Skeletal muscle satellite cell (primary cell): ENCODE data around the gene GJB4. TPM values are rescaled to one million over a fixed set of nuclear protein-coding genes. Genes with fewer than 3 reads are reported as not detected.

ENCODE experiments used
- H3K27me3 ChIP-seq: 2 replicates; pipeline ENCODE4 v1.7.0; 2013; ENCODE audit warnings: low read length; ENCODE audit not compliant: control insufficient read depth, insufficient read depth
- H3K36me3 ChIP-seq: 2 replicates; pipeline ENCODE4 v1.7.0; 2013; ENCODE audit warnings: mild to moderate bottlenecking, control low read depth, low read length; ENCODE audit not compliant: insufficient read depth
- H3K4me1 ChIP-seq: 2 replicates; pipeline ENCODE4 v1.7.0; 2013; ENCODE audit warnings: low read length; ENCODE audit not compliant: control insufficient read depth, insufficient read depth
- H3K4me2 ChIP-seq: 2 replicates; pipeline ENCODE4 v1.7.0; 2013; ENCODE audit warnings: mild to moderate bottlenecking, low read length
- H3K4me3 ChIP-seq: 2 replicates; pipeline ENCODE4 v1.7.0; 2013; ENCODE audit warnings: low read length
- H3K9ac ChIP-seq: 2 replicates; pipeline ENCODE4 v1.7.0; 2013; ENCODE audit warnings: mild to moderate bottlenecking, low read depth, low read length, moderate library complexity
- H3K9me3 ChIP-seq: replicated peaks from 2 replicates; pipeline ENCODE4 v1.7.0; 2013; ENCODE audit warnings: mild to moderate bottlenecking, control low read depth, low read length
- total RNA-seq: library from RNA; depleted of rRNA; stranded (reverse); fragments of >200 nt; gene quantifications from 2 replicates; pipeline ENCODE4 v1.2.3, GENCODE V29; 2012; rRNA removed

Gene GJB4
- total RNA-seq: not detected in 2 replicates

DNA sequence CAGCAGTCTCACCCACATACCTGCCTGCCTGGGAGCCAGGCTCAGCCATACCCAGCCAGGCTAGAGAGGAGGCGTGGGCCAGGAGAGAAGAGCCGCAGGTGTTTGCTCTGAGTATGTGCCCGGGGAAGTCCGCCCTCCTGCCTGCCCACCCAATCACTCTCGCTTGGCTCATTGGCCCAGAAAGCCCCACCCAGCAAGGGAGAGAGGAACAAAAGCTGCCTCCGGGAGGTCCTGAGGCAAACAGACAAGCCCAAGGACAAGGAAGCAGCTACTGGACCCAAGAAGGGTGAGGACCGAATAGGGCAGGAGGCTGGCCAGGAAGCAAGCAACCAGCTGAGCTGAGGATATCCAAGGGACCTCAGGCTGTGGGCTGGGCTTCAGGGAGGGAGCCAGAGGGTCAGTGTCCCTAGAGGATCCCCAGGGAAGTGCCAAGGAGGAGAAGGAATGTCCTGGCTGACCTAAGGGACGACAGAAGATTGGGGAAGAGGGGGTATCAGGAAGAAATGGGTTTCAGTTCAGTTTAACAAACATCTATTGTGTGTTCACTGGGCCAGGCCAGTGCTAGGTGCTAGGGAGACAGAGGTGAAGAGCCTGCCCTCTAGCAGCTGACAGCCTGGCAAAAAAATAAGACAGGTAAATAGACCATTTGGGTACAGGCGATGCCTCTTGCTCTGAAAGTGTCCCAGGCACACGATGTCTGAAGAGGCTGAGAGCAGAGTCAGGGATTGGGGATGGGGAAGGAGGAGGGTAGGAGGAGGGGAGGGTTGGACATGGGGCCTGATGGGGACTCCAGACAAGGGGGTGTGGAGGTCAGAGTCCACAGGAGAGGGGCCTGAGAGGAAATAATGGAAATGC lies at the start of gene GJB4:
Gene GJB4, plus strand, starts transcription at position 238 of the 855 bp plus-strand sequence. CDS start 1,515 bp downstream, outside the sequence.
- no peaks in the 10 kb centered on the region for H3K4me1 ChIP-seq
- H3K36me3 ChIP-seq: no peaks in the 10 kb centered on the region
- H3K4me3 ChIP-seq: no peak within 1 kb of the TSS
- no peak within 1 kb of the TSS for H3K4me2 ChIP-seq
- no peak within 1 kb of the TSS for H3K9ac ChIP-seq
- no peaks in the 10 kb centered on the region for H3K27me3 ChIP-seq
- no peaks in the 10 kb centered on the region for H3K9me3 ChIP-seq

DNA sequence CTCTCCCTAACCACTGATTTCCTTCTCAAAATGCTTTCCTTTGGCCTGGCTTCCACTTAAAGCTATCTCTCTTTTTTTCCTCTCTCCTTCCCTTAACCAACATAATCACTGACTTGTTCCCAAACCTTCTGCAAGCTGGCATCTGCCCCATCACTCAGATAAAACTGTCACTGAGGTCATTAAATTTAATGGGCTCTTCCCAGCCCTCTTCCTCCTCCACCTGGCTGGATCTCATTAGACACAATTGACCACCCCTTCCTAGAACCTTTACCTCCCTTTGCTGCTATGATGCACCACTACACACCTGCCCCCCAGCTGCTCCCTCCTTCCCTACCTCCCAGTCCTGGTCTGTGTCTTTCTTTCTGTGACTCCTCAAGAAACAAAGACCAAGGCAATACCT lies 48.7 kb upstream of the GJB4 start:
- no peak overlapping the region for H3K9ac ChIP-seq
- H3K9me3 ChIP-seq: no peaks in the 10 kb centered on the region
- H3K27me3 ChIP-seq: no peaks in the 10 kb centered on the region
- H3K4me1 ChIP-seq: no peaks in the 10 kb centered on the region
- H3K4me3 ChIP-seq: no peak overlapping the region
- no peaks in the 10 kb centered on the region for H3K36me3 ChIP-seq
- no peak overlapping the region for H3K4me2 ChIP-seq

DNA sequence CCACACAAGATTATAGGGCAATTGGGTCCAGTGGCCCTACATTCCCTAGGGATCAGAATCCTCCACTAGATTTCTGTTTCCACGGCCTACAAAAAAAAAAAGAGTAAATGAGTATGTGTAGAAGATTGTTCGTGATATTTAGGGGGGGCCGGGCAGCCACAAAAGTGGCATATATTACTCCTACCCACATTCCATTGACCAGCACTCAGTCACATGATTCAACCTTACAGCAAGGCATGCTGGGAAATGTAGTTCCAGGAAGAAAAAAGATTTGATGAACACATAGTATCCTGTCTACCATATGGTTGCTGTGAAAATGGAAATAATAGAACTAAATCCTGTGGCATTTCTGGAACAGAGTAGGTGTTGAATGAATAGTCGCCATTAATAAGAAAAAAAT lies 48.1 kb upstream of the GJB4 start:
- no peaks in the 10 kb centered on the region for H3K27me3 ChIP-seq
- no peak overlapping the region for H3K4me2 ChIP-seq
- no peak overlapping the region for H3K9ac ChIP-seq
- H3K4me1 ChIP-seq: no peaks in the 10 kb centered on the region
- no peaks in the 10 kb centered on the region for H3K36me3 ChIP-seq
- no peak overlapping the region for H3K4me3 ChIP-seq
- H3K9me3 ChIP-seq: no peaks in the 10 kb centered on the region

DNA sequence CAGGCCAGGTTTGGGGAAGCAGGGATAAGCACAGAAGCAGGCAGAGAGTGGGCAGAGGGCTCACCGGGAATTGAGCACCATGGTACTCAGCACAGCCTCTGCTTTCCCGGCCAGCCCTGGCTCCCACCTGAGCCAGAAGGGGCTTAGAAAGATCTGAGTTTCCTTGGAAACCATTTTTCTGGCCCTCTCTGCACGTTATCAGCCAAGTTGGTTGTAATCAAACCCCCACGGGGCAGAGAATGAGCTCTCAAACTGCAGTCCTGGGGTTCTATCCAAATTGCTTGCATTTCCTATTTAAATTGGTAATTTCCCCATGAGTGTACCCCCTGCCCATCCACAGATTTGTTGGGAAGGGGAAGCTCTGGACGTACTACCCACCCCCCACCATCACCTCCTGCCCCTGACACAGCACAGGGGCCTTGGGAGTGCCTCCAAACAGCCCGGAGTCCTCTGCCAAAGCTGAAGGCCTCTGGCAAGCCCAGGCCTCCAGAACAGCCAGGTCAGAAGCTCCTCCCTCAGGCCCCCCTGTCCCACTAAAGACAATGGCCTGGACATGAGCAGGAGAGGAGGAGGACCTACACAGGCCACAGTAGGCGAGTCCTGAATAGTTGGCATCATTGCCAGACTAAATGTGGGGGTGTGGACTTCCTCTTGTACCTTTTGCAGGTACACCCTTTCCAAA lies 47.4 kb upstream of the GJB4 start:
- H3K4me1 ChIP-seq: no peaks in the 10 kb centered on the region
- H3K36me3 ChIP-seq: no peaks in the 10 kb centered on the region
- H3K9ac ChIP-seq: no peak overlapping the region
- H3K4me2 ChIP-seq: no peak overlapping the region
- H3K9me3 ChIP-seq: no peaks in the 10 kb centered on the region
- H3K4me3 ChIP-seq: no peak overlapping the region
- no peaks in the 10 kb centered on the region for H3K27me3 ChIP-seq

DNA sequence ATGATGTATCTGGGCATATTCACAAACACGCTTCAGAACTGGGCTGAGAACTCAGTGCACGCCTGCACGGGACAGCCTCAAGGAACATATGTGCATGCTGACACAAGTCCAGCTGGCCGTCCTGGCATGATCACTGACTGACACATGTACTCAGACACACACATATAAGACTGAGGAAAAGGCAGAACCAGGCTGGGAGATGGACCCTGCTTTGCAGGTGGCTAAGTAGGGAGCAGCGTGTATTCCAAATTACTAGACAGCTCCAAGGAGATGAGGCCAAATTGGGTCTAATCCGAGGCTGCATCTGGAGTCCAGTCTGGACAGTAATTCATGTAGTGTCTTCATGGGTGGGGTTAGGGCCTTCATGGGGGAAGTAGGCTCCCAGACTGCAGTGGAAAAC lies 46.1 kb upstream of the GJB4 start:
- H3K9ac ChIP-seq: no peak overlapping the region
- H3K4me3 ChIP-seq: no peak overlapping the region
- H3K27me3 ChIP-seq: no peaks in the 10 kb centered on the region
- H3K4me1 ChIP-seq: no peaks in the 10 kb centered on the region
- no peak overlapping the region for H3K4me2 ChIP-seq
- no peaks in the 10 kb centered on the region for H3K36me3 ChIP-seq
- no peaks in the 10 kb centered on the region for H3K9me3 ChIP-seq

DNA sequence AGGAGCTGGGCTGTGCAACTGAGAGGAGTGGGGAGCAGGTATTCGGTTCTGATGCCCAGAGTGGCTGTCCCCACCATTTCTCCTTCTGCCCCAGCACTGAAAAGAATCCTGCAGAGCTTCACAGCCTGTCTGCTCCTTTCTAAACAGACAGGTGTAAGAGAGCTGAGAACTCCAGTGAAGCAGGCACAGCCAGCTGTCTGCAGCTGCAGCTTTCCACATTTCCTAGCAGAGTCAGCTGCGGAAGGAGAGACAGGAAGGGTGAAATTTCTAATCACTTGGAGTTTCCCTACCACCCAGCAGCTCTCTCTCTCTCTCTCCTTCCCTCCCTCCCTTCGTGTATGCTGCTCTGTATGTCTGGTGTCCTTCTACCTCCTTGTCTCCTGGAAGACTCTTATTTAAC lies 45.2 kb upstream of the GJB4 start:
- H3K36me3 ChIP-seq: no peaks in the 10 kb centered on the region
- no peaks in the 10 kb centered on the region for H3K27me3 ChIP-seq
- H3K4me3 ChIP-seq: no peak overlapping the region
- H3K9me3 ChIP-seq: no peaks in the 10 kb centered on the region
- H3K4me2 ChIP-seq: no peak overlapping the region
- H3K4me1 ChIP-seq: no peaks in the 10 kb centered on the region
- H3K9ac ChIP-seq: no peak overlapping the region

DNA sequence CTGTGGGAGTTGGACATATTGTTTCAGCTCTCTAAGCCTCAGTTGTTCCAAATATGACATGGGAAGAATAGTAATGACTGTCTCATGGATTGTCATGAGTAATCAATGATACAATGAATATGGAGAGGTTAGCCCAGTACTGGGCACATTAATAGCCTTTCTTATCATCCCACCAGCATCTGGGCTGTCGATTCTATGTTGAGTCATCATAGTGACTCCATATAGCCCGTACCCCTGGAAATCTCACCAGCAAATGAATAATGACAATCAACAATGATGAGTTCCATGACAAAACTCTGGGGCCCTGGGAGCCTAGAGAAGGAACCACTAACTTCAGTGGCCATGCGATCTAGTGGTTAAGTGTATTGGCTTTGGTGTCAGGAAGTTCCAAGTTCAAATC lies 44.4 kb upstream of the GJB4 start:
- Histone ChIP-seq H3K9me3 (no peaks in the 10 kb centered on the region), H3K27me3 (no peaks in the 10 kb centered on the region), H3K9ac (no peak overlapping the region), H3K36me3 (no peaks in the 10 kb centered on the region), H3K4me2 (no peak overlapping the region), H3K4me1 (no peaks in the 10 kb centered on the region), H3K4me3 (no peak overlapping the region)

- Histone ChIP-seq H3K36me3 (no peaks in the 10 kb centered on the region), H3K9me3 (no peaks in the 10 kb centered on the region), H3K9ac (no peak overlapping the region), H3K4me3 (no peak overlapping the region), H3K4me1 (no peaks in the 10 kb centered on the region), H3K27me3 (no peaks in the 10 kb centered on the region), H3K4me2 (no peak overlapping the region)
Observed at GRCh38 chr1:34721241-34721640, 38.3 kb upstream of the GJB4 start.

GRCh38 chr1:34721646-34722355 lies 37.7 kb upstream of the GJB4 start:
- Histone ChIP-seq H3K4me3 (no peak overlapping the region), H3K27me3 (no peaks in the 10 kb centered on the region), H3K9ac (no peak overlapping the region), H3K4me1 (no peaks in the 10 kb centered on the region), H3K36me3 (no peaks in the 10 kb centered on the region), H3K4me2 (no peak overlapping the region), H3K9me3 (no peaks in the 10 kb centered on the region)

DNA sequence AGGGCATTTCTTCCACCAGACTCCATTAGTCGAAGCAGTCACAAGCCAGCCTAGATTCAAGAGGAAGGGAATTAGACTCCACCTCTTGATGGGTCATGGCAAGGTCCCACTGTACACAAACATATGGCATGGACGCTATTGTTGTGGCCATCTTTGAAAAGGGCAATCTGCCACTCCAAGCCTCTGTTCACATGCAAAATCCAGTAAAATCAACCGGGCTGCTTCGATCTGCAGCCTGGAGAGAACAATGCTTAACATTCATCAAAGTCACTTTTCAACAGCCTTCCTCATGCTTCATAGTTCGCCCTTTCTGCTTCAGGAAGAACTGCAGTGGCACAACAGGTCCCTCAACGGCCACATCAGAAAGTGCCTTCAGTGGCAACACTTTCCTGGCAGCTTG lies 32.7 kb upstream of the GJB4 start:
- H3K4me3 ChIP-seq: no peak overlapping the region
- no peak overlapping the region for H3K4me2 ChIP-seq
- H3K27me3 ChIP-seq: no peaks in the 10 kb centered on the region
- no peaks in the 10 kb centered on the region for H3K4me1 ChIP-seq
- H3K9me3 ChIP-seq: no peaks in the 10 kb centered on the region
- no peaks in the 10 kb centered on the region for H3K36me3 ChIP-seq
- no peak overlapping the region for H3K9ac ChIP-seq

- Histone ChIP-seq H3K27me3 (no peaks in the 10 kb centered on the region), H3K9ac (no peak overlapping the region), H3K4me3 (no peak overlapping the region), H3K36me3 (no peaks in the 10 kb centered on the region), H3K4me1 (no peaks in the 10 kb centered on the region), H3K9me3 (no peaks in the 10 kb centered on the region), H3K4me2 (no peak overlapping the region)
Observed at GRCh38 chr1:34730485-34730884, 29.1 kb upstream of the GJB4 start.
